ENCODE measurements around the gene WDFY4.

- TF ChIP-seq ZC3H4 (CRISPR knock-in tag; IDR thresholded peaks at IDR 0.05; ENCODE audit: borderline replicate concordance): no peak
- TF ChIP-seq CBX3 (IDR thresholded peaks at IDR 0.05; ENCODE audit: borderline replicate concordance in 1 of 2, low read length in 2 of 2): no peak
- no peak for TF ChIP-seq CTCF (IDR thresholded peaks at IDR 0.05 in 2 of 3, conservative IDR thresholded peaks at IDR 0.05 in 1 of 3; ENCODE audit: insufficient read depth in 2 of 3, low read depth in 1 of 3, low read length in 3 of 3)
- TF ChIP-seq, protein P1, sequence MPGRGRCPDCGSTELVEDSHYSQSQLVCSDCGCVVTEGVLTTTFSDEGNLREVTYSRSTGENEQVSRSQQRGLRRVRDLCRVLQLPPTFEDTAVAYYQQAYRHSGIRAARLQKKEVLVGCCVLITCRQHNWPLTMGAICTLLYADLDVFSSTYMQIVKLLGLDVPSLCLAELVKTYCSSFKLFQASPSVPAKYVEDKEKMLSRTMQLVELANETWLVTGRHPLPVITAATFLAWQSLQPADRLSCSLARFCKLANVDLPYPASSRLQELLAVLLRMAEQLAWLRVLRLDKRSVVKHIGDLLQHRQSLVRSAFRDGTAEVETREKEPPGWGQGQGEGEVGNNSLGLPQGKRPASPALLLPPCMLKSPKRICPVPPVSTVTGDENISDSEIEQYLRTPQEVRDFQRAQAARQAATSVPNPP (IDR thresholded peaks at IDR 0.05; ENCODE audit: borderline replicate concordance, insufficient read depth, insufficient read length): no peak
- no peak for TF ChIP-seq ZBTB9 (CRISPR knock-in tag; IDR thresholded peaks at IDR 0.05)
- TF ChIP-seq SPI1 (IDR thresholded peaks at IDR 0.05; ENCODE audit: borderline replicate concordance, low read depth, low read length): no peak
- TF ChIP-seq ATF3 (IDR thresholded peaks at IDR 0.05): no peak
- no peak for TF ChIP-seq ATF3 (CRISPR knock-in tag; conservative IDR thresholded peaks at IDR 0.05)
- TF ChIP-seq RUNX1 (IDR thresholded peaks at IDR 0.05; ENCODE audit: low read depth): no peak
- no peak for TF ChIP-seq POLR2A (conservative IDR thresholded peaks at IDR 0.05)
- TF ChIP-seq BCL6 (CRISPR knock-in tag; IDR thresholded peaks at IDR 0.05): no peak
- TF ChIP-seq RAD21 (CRISPR knock-in tag; conservative IDR thresholded peaks at IDR 0.05 in 1 of 2, IDR thresholded peaks at IDR 0.05 in 1 of 2): no peak
- TF ChIP-seq POLR2AphosphoS5 (IDR thresholded peaks at IDR 0.05; ENCODE audit: control insufficient read depth, insufficient read depth, low read depth, low read length): no peak
- TF ChIP-seq ZNF253 (CRISPR knock-in tag; conservative IDR thresholded peaks at IDR 0.05): no peak
Measured at GRCh38 chr10:48811917-48812316, 127.2 kb downstream of the WDFY4 start.
